Hematopoietic multipotent progenitor cell treated with erythropoietin and hydrocortisone succinate and interleukin-3 and kit ligand, for 4 days (in vitro differentiated cells): ENCODE results near the gene BTNL8.

ENCODE experiments used
- DNase-seq: peaks from one replicate; pipeline ENCODE4 v3.0.0-alpha.2; 2015

BTNL8 gene

GRCh38 chr5:180974612-180975315, 75.8 kb downstream of the BTNL8 start:
- DNase-seq: no peak

GRCh38 chr5:180975338-180975737, 76.4 kb downstream of the BTNL8 start:
- DNase-seq: no peak

GRCh38 chr5:180976518-180976917, 77.6 kb downstream of the BTNL8 start:
- DNase-seq: no peak

GRCh38 chr5:180977852-180978251, 78.9 kb downstream of the BTNL8 start:
- DNase-seq: no peak

- DNase-seq: no peak
Observed at GRCh38 chr5:180982008-180982741, 83.2 kb downstream of the BTNL8 start.

- no peak for DNase-seq
Observed at GRCh38 chr5:180988016-180988415, 89.1 kb downstream of the BTNL8 start.

- DNase-seq: no peak
Observed at GRCh38 chr5:180988592-180988991, 89.6 kb downstream of the BTNL8 start, which contains the start of gene BTNL3. Gene BTNL3 (plus strand): TSS chr5:180988846. CDS start chr5:180989029, 183 bp downstream.

- no peak for DNase-seq
Observed at GRCh38 chr5:180990086-180990881, 91.3 kb downstream of the BTNL8 start.

- no peak for DNase-seq
Observed at GRCh38 chr5:180990882-180991242, 91.9 kb downstream of the BTNL8 start.
